A549 treated with dexamethasone at 1 μM for 4 hours (cell line): ENCODE measurements around the gene ZNF274. TPM values are rescaled to one million over a fixed set of nuclear protein-coding genes. Genes with fewer than 3 reads are reported as not detected.

Source experiments
- total RNA-seq: library from RNA; stranded (reverse); fragments of 200-300 nt; extraction: Qiagen RNA extraction; gene quantifications from 5 replicates; pipeline ENCODE4 v1.2.3, GENCODE V29; 2022

Gene ZNF274
- total RNA-seq = 12.1 to 13.7 TPM (median 13.0 TPM) in 5 replicates

GRCh38 chr19:58182989-58183816, at the start of gene ZNF274:
TSS of gene ZNF274 (plus strand) at chr19:58183061. CDS start at chr19:58183966, 905 bp downstream.

GRCh38 chr19:58150328-58150921, 32.4 kb upstream of the ZNF274 start, which contains the start of gene ZNF329:
TSS of gene ZNF329 (minus strand) at chr19:58150789. CDS start at chr19:58129503, 21,286 bp downstream.

GRCh38 chr19:58228585-58229254, 45.9 kb downstream of the ZNF274 start, which contains the start of gene ZNF544:
TSS of gene ZNF544 (plus strand) at chr19:58228914. CDS start at chr19:58244024, 15,110 bp downstream.

Other genes with a start within 250 kb of the ZNF274 start
- gene ZNF418, start 247.7 kb upstream of the ZNF274 start, total RNA-seq = 1.1 to 1.6 TPM (median 1.2 TPM) in 5 replicates
- gene ZNF256, start 235.4 kb upstream of the ZNF274 start, total RNA-seq = 0.99 to 1.4 TPM (median 1.3 TPM) in 5 replicates
- gene C19orf18, start 208.5 kb upstream of the ZNF274 start, total RNA-seq = not detected in 5 replicates
- gene ZNF606, start 180.2 kb upstream of the ZNF274 start, total RNA-seq = 1.3 to 3.8 TPM (median 2.3 TPM) in 5 replicates
- not detected in 5 replicates for gene ZSCAN1, start 149.0 kb upstream of the ZNF274 start, total RNA-seq
- gene ZNF135, start 123.8 kb upstream of the ZNF274 start, total RNA-seq = not detected in 5 replicates
- 1.3 to 3.6 TPM (median 2.2 TPM) in 5 replicates for gene ZSCAN18, start 84.8 kb upstream of the ZNF274 start, total RNA-seq
- gene ZNF329, start 32.3 kb upstream of the ZNF274 start, total RNA-seq = 2.7 to 3.5 TPM (median 3.2 TPM) in 5 replicates
- 11.2 to 18.7 TPM (median 17.9 TPM) in 5 replicates for gene ZNF544, start 45.9 kb downstream of the ZNF274 start, total RNA-seq
- gene ZNF8, start 95.9 kb downstream of the ZNF274 start, total RNA-seq = 1.2 to 1.5 TPM (median 1.3 TPM) in 5 replicates
- gene ERVK3-1, start 122.3 kb downstream of the ZNF274 start, total RNA-seq = 89.6 to 105 TPM (median 92.7 TPM) in 5 replicates
- gene ZSCAN22, start 143.9 kb downstream of the ZNF274 start, total RNA-seq = 2.5 to 3.2 TPM (median 2.9 TPM) in 5 replicates
- 8.6 to 11.0 TPM (median 10.2 TPM) in 5 replicates for gene A1BG, start 170.4 kb downstream of the ZNF274 start, total RNA-seq
- 0.74 to 1.6 TPM (median 1.1 TPM) in 5 replicates for gene ZNF497, start 179.7 kb downstream of the ZNF274 start, total RNA-seq
- 0.86 to 1.5 TPM (median 1.2 TPM) in 5 replicates for gene ZNF837, start 198.0 kb downstream of the ZNF274 start, total RNA-seq
- gene RPS5, start 204.2 kb downstream of the ZNF274 start, total RNA-seq = 1,918 to 2,176 TPM (median 2,046 TPM) in 5 replicates
- 0.11 to 0.19 TPM (median 0.17 TPM) in 3 of 5 replicates, not detected in the others for gene RNF225, start 212.6 kb downstream of the ZNF274 start, total RNA-seq
- 17.0 to 19.0 TPM (median 18.4 TPM) in 5 replicates for gene ZNF584, start 225.6 kb downstream of the ZNF274 start, total RNA-seq